Fibroblast of mammary gland (primary cell): Measurements from ENCODE around the gene CFAP251.

Experiments
- DNase-seq: peaks from one replicate; pipeline ENCODE4 v3.0.0-alpha.2; 2010; ENCODE audit warnings: low read depth
- H3K4me3 ChIP-seq: 2 replicates; pipeline ENCODE4 v1.5.1; 2011; ENCODE audit warnings: low read depth, mild to moderate bottlenecking, low read length, moderate library complexity; ENCODE audit not compliant: control insufficient read depth
- CTCF ChIP-seq: conservative IDR thresholded peaks from 2 replicates; pipeline ENCODE4 v1.5.1; 2011; ENCODE audit warnings: low read depth, low read length, inconsistent platforms; ENCODE audit not compliant: control insufficient read depth, insufficient read depth

The CFAP251 gene

GRCh38 chr12:122005252-122005776 is 86.9 kb downstream of the CFAP251 start:
- no peak overlapping the region for H3K4me3 ChIP-seq
- DNase-seq, result no peak
- TF ChIP-seq CTCF, result no peak

- H3K4me3 ChIP-seq, result no peak overlapping the region
- TF ChIP-seq CTCF, result no peak
- DNase-seq, result no peak
Observed at GRCh38 chr12:122006186-122006926, 88.0 kb downstream of the CFAP251 start.

GRCh38 chr12:122009741-122010140 is 91.3 kb downstream of the CFAP251 start:
- H3K4me3 ChIP-seq, result no peak overlapping the region
- TF ChIP-seq CTCF, result no peak
- no peak for DNase-seq

- TF ChIP-seq CTCF, result no peak
- H3K4me3 ChIP-seq, result no peak overlapping the region
- DNase-seq, result no peak
Observed at GRCh38 chr12:122012184-122012583, 93.8 kb downstream of the CFAP251 start.

GRCh38 chr12:122013136-122013535 is 94.7 kb downstream of the CFAP251 start:
- H3K4me3 ChIP-seq, result no peak overlapping the region
- no peak for DNase-seq
- TF ChIP-seq CTCF, result no peak

- DNase-seq, result no peak
- no peak overlapping the region for H3K4me3 ChIP-seq
- no peak for TF ChIP-seq CTCF
Observed at GRCh38 chr12:122013791-122014590, 95.6 kb downstream of the CFAP251 start.
